Endothelial cell of umbilical vein (primary cell): Measurements from ENCODE around the gene GOLGA6L10. TPM values are rescaled to one million over a fixed set of nuclear protein-coding genes. Genes with fewer than 3 reads are reported as not detected.

Experiments
- BruUV-seq: library from RNA; stranded (reverse); fragments of 400-500 nt; replicated peaks from 2 replicates; lab custom pipeline; 2021; lab: Mats Ljungman, UMichigan
- CTCF ChIA-PET: fragments of 300-600, 350-600 bp; sonication (Branson Sonifier 250); formaldehyde crosslinking; loops from one replicate; lab custom pipeline; 2021; ENCODE audit warnings: antibody characterized with exemption, inconsistent platforms; lab: Charles Lee
- POLR2A ChIA-PET: fragments of 300-600, 350-600 bp; sonication (Branson Sonifier 250); formaldehyde crosslinking; loops from one replicate; lab custom pipeline; 2021; ENCODE audit warnings: antibody characterized with exemption, inconsistent platforms; lab: Charles Lee
- DNase-seq: peaks from one replicate; pipeline ENCODE4 v3.0.0-alpha.2; 2011; ENCODE audit warnings: low read depth, low spot score
- FAIRE-seq: peaks from 2 replicates; lab custom pipeline; 2011; peaks lifted over from hg19 to GRCh38; lab: Jason Lieb, UNC
- H2AFZ ChIP-seq: 2 replicates; pipeline ENCODE4 v1.6.0; 2012; ENCODE audit warnings: low read depth, low read length, control low read depth, inconsistent platforms
- H3K27ac ChIP-seq: 2 replicates; pipeline ENCODE4 v1.5.1; 2011; ENCODE audit warnings: low read depth, mild to moderate bottlenecking, control low read depth, low read length, moderate library complexity; ENCODE audit not compliant: insufficient read depth
- H3K27me3 ChIP-seq, 2 experiments: 2 replicates each; pipeline versions ENCODE4 v1.6.0 to v1.6.1; 2011; ENCODE audit warnings: low read length in 2 of 2, mixed read lengths in 1 of 2; ENCODE audit not compliant: control insufficient read depth in 2 of 2, insufficient read depth in 2 of 2
- H3K36me3 ChIP-seq, 2 experiments: 2 replicates in 1 of 2; 3 replicates in 1 of 2; pipeline ENCODE4 v1.5.1; 2011; ENCODE audit warnings: low read length in 2 of 2, mild to moderate bottlenecking in 1 of 2, moderate library complexity in 1 of 2; ENCODE audit not compliant: control insufficient read depth in 2 of 2, insufficient read depth in 2 of 2; ENCODE audit errors: extremely low read depth in 1 of 2
- H3K4me1 ChIP-seq: 3 replicates; pipeline ENCODE4 v1.5.1; 2011; ENCODE audit warnings: mild to moderate bottlenecking, low read length; ENCODE audit not compliant: control insufficient read depth, insufficient read depth; ENCODE audit errors: extremely low read depth
- H3K4me2 ChIP-seq: 2 replicates; pipeline ENCODE4 v1.6.1; 2011; ENCODE audit warnings: low read length, control low read depth, mixed read lengths; ENCODE audit not compliant: insufficient read depth
- H3K4me3 ChIP-seq, 3 experiments: fragments of 200-600 bp in 1 of 3; sonication (generic), shearing (Covaris generic) in 1 of 3; replicated peaks in 1 of 3; 2 replicates each; pipeline ENCODE4 v1.5.1; 2011 to 2016; ENCODE audit warnings: control low read depth in 3 of 3, low read length in 3 of 3, mild to moderate bottlenecking in 2 of 3, inconsistent platforms in 1 of 3, low read depth in 1 of 3, moderate library complexity in 1 of 3; ENCODE audit not compliant: insufficient read depth in 1 of 3
- H3K79me2 ChIP-seq: 2 replicates; pipeline ENCODE4 v1.6.0; 2012; ENCODE audit warnings: low read length, inconsistent platforms; ENCODE audit not compliant: control insufficient read depth, insufficient read depth
- H3K9ac ChIP-seq: replicated peaks from 2 replicates; pipeline ENCODE3; 2011; ENCODE audit warnings: low read length, control low read depth; ENCODE audit not compliant: insufficient read depth; ENCODE audit errors: extremely low read depth
- H3K9me1 ChIP-seq: replicated peaks from 3 replicates; pipeline ENCODE4 v1.6.0; 2011; ENCODE audit warnings: mild to moderate bottlenecking, low read length; ENCODE audit not compliant: control insufficient read depth, insufficient read depth; ENCODE audit errors: extremely low read depth
- H3K9me3 ChIP-seq: replicated peaks from 2 replicates; pipeline ENCODE4 v1.5.1; 2012; ENCODE audit warnings: low read length, inconsistent platforms; ENCODE audit not compliant: control insufficient read depth, insufficient read depth
- H4K20me1 ChIP-seq: replicated peaks from 2 replicates; pipeline ENCODE3; 2011; ENCODE audit warnings: mild to moderate bottlenecking, low read length; ENCODE audit not compliant: control insufficient read depth, insufficient read depth; ENCODE audit errors: extremely low read depth
- CTCF ChIP-seq, 2 donors: IDR thresholded peaks; 1 replicate in 1 of 2; 2 replicates in 1 of 2; pipeline ENCODE4 v1.5.1; 2011; ENCODE audit warnings: low read length in 2 of 2, mild to moderate bottlenecking in 2 of 2, moderate library complexity in 2 of 2, control low read depth in 1 of 2, inconsistent platforms in 1 of 2, low read depth in 1 of 2; ENCODE audit not compliant: insufficient read depth in 1 of 2; ENCODE audit errors: extremely low read depth in 1 of 2
- EZH2 ChIP-seq: IDR thresholded peaks from 2 replicates; pipeline ENCODE4 v1.6.1; 2012; ENCODE audit warnings: borderline replicate concordance, low read depth, mild to moderate bottlenecking, moderate library complexity, low read length, inconsistent platforms; ENCODE audit not compliant: severe bottlenecking
- FOS ChIP-seq: IDR thresholded peaks from 2 replicates; pipeline ENCODE4 v1.6.1; 2011; ENCODE audit warnings: mild to moderate bottlenecking, low read length, moderate library complexity, borderline replicate concordance; ENCODE audit not compliant: insufficient read depth
- GATA2 ChIP-seq: IDR thresholded peaks from 2 replicates; pipeline ENCODE4 v1.7.0; 2011; ENCODE audit warnings: low read depth, mild to moderate bottlenecking, moderate library complexity, mixed read lengths, low read length; ENCODE audit not compliant: insufficient read length, insufficient read depth
- JUN ChIP-seq: IDR thresholded peaks from 2 replicates; pipeline ENCODE4 v1.6.1; 2011; ENCODE audit warnings: borderline replicate concordance, low read depth; ENCODE audit not compliant: insufficient read length, insufficient read depth
- MAX ChIP-seq: IDR thresholded peaks from 2 replicates; pipeline ENCODE4 v1.6.1; 2011; ENCODE audit not compliant: insufficient read depth, insufficient read length
- MYC ChIP-seq: IDR thresholded peaks from one replicate; pipeline ENCODE4 v1.6.1; 2011; ENCODE audit warnings: mild to moderate bottlenecking, low read depth, low read length
- POLR2A ChIP-seq: IDR thresholded peaks from 2 replicates; pipeline ENCODE4 v1.6.1; 2012; ENCODE audit warnings: low read depth, mild to moderate bottlenecking, control low read depth, low read length
- POLR2AphosphoS5 ChIP-seq: IDR thresholded peaks from 2 replicates; pipeline ENCODE4 v1.6.1; 2012; ENCODE audit warnings: low read depth, mild to moderate bottlenecking, control low read depth, low read length, moderate library complexity; ENCODE audit not compliant: insufficient read depth
- dilution Hi-C: fragments of 300-500 bp; cut with MboI; formaldehyde crosslinking; loops from one replicate; pipeline ENCODE4 v1.15.0; 2019; ENCODE audit warnings: low sequenced_read_pairs; ENCODE audit not compliant: extremely low pct_ligation_motif_present
- intact Hi-C: fragments of 100-400 bp; cut with micrococcal nuclease; formaldehyde crosslinking; loops from one replicate; pipeline ENCODE4 v1.10.0; 2022
- polyA plus RNA-seq, 4 experiments: library from polyadenylated mRNA; depleted of rRNA in 3 of 4; stranded (reverse) in 3 of 4; unstranded in 1 of 4; fragments of >200 nt; gene quantifications; 2 replicates each; pipeline versions ENCODE4 v1.2.1 to v1.2.3, GENCODE V29; 2011 to 2012; ENCODE audit warnings: missing spikeins in 1 of 4
- total RNA-seq: library from RNA; stranded (reverse); gene quantifications from 2 replicates; pipeline ENCODE4 v1.2.3, GENCODE V29; 2021

The GOLGA6L10 gene
- total and polyA plus RNA-seq, 2 donors (not counting 3 experiments of a cell fraction or from before 2014, with no cell fraction given), result 1.2 to 3.9 TPM

GRCh38 chr15:82303956-82304777 is 45.1 kb downstream of the GOLGA6L10 start:
- Histone ChIP-seq H3K79me2 (no peaks in the 10 kb centered on the region), H3K4me3 (no peak overlapping the region), H3K27ac (no peak overlapping the region), H3K36me3 (no peaks in the 10 kb centered on the region), H3K4me2 (no peak overlapping the region), H3K4me1 (no peaks in the 10 kb centered on the region), H3K9ac (no peak overlapping the region), H3K9me3 (no peaks in the 10 kb centered on the region), H2AFZ (no peak overlapping the region), H4K20me1 (no peaks in the 10 kb centered on the region), H3K9me1 (no peaks in the 10 kb centered on the region), H3K27me3 (no peaks in the 10 kb centered on the region)
- ChIA-PET CTCF (no interaction called here), POLR2A (no interaction called here)
- TF ChIP-seq POLR2A, result no peak
- no peak for TF ChIP-seq JUN
- no peak for TF ChIP-seq POLR2AphosphoS5
- TF ChIP-seq MAX, result no peak
- no peak for TF ChIP-seq CTCF (IDR thresholded peaks at IDR 0.05; ENCODE audit: extremely low read depth in 1 of 2, insufficient read depth in 1 of 2, low read depth in 1 of 2, low read length in 2 of 2)
- TF ChIP-seq FOS, result no peak
- TF ChIP-seq EZH2, result no peak
- TF ChIP-seq GATA2, result no peak
- no peak for TF ChIP-seq MYC
- FAIRE-seq (no peak), DNase-seq (no peak)
- dilution Hi-C loops, result no loop called here
- no TSS peak for BruUV-seq
- intact Hi-C loops, result no loop called here
